Right ventricle myocardium superior (tissue), 1 donor: ENCODE results near the gene ARFGAP3. TPM values are rescaled to one million over a fixed set of nuclear protein-coding genes. Genes with fewer than 3 reads are reported as not detected.
"Not testable (repeated sequence)": the region's sequence is repeated elsewhere in the genome, so short reads cannot be mapped to it uniquely, and the experiment has no call there.

Experiments used
- ATAC-seq: fragments of 200-7000 bp; cut with Tn5 transposase; one replicate; pipeline ENCODE4 v1.9.1; 2020; ENCODE audit warnings: mild to moderate bottlenecking; ENCODE audit not compliant: poor library complexity
- DNase-seq: peaks from one replicate; pipeline ENCODE4 v3.0.0-alpha.2; 2020
- intact Hi-C: fragments of 100-400 bp; cut with DNase I; formaldehyde crosslinking; loops from one replicate; pipeline ENCODE4 v1.11.2; 2022
- total RNA-seq: library from RNA; stranded (reverse); fragmentation: NEBNext Ultra II Directional; extraction: Animal tissue kit (Norgen Biotek cat#: 25700); gene quantifications from one replicate; pipeline ENCODE4 v1.2.1, GENCODE V29; 2021
- donor health status: DM: no; HTN: yes; CAD: no; lungs with severe emphysema.

The ARFGAP3 gene
- total RNA-seq, 1 donor from 2014 or later: 22.4 TPM

DNA sequence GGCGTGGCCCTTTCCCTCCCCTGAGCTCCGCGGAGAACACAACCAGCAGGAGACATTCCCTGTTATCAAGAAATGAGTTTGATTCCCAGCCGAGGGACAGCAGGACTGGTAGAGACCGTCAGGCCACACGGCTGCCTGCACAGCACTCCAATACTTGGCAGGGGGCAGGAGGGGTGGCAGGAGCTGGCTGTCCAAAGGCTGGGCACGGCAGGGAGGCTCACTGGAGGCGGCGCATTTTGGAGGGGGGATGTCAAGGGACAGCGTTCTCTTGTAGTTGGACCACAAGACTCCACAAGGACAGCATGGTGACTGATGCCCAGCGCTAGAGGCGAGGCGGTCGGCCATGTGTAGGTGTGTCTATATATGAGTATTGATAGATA, 69.7 kb downstream of the ARFGAP3 start:
- DNase-seq: no peak
- intact Hi-C loops: no loop called here
- no peak for ATAC-seq

DNA sequence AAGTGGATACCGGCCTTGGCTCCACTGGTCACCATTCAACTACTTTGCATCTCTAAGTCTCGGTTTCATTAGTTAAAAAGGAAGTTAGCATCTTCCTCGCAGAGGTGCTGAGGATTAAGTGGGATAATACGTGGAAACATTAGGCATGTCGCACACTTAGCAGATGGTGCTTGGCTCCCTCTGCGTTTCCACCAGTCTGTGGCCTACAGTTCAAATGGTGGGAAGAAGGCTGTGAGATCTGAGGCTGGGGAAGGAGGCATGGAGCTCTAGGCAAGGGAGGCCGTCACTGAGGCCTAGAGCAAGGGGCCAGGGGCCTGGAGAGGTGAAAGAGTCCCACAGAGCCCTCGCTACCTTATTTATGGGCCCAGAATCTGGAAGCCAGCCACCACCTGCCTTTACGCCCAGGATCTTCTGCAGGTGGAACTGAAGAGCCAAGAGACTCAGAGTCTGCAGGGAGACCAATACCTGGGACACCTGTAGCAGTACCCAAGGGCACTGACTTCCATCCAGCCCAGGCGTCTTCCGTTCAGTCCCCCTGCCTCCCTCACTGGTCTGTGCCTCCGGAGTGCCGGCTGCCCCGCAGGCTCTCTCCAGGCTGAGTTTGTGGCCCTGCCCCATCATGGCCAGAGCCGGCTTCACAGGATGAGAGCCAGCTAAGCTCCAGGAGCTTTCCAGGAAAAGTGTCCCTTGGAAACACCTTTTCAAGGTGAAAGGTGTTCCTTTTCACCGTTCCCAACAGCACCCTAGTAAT, 70.3 kb downstream of the ARFGAP3 start:
- intact Hi-C loops: no loop called here
- no peak for DNase-seq
- ATAC-seq: no peak

DNA sequence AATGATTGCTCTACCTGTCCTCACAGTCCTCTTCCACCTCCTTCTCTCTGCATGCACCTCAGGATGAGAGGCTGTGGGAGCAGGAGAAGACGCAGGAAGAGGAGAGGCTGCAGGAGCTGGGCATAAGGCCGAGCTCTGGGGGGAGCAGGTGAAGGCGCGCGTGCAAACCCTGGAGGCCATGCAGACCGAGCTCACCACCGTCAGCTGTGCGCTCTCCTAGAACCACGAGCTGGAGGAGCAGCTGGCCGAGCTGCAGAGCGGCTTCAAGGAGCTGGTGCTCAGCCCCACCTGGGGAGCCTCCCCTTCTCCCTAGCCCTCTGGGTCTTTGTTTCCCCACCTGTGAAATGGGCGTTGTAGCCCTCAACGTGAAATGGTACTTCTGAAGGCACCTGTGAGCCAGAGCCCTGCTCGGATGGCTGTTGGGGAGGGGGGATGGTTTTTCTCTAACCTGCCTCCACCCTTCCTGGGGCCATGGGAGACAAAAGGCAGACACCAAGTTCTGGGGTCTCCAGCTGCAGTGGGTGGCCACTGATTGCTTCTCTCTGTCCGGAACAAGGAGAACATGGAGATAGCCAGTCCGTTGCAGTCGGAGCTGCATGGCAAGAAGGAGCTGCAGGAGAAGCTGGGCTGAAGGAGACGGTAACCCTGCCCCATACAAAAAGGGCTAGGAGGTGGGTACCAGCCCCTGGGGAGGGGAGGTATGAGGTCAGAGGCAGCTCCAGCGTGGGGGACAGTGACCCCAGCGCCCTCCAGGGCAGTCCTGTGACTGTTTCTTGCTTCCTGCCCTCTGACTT, 71.2 kb downstream of the ARFGAP3 start:
- ATAC-seq (no peak), DNase-seq (no peak)
- intact Hi-C loops: no loop called here

GRCh38 chr22:42782306-42782705, 74.8 kb downstream of the ARFGAP3 start:
- DNase-seq, intact Hi-C loops, ATAC-seq: not testable (repeated sequence)

- DNase-seq (no peak), ATAC-seq (peak; percentile 90)
- intact Hi-C loops: no loop called here
These were observed 77.0 kb downstream of the ARFGAP3 start for GRCh38 chr22:42780070-42780540.

GRCh38 chr22:42777126-42777525, 79.9 kb downstream of the ARFGAP3 start:
- intact Hi-C loops: no loop called here
- DNase-seq (no peak), ATAC-seq (no peak)

- DNase-seq: no peak
- ATAC-seq: peak; percentile 74
- intact Hi-C loops: no loop called here
These were observed 83.9 kb downstream of the ARFGAP3 start for GRCh38 chr22:42773167-42773566.

DNA sequence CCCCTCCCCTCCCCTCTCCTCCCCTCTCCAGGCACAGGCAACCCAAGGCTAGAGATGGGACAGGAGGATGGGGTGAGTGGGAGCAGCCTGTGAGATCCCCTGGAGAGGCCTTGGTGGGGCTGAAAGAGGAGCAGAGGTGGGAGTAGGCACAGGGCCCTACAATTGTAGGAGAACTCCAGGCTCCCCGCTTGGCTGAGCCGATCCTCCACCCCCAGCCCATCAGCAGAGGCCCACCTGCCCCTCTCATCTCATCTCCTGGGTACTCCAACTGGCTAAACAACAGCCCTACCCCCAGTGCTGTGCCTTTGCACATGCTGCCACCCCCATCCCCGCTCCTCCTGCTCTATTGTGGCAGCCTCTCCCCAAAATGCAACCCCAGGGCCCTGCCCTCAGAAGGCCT, 84.4 kb downstream of the ARFGAP3 start:
- no peak for DNase-seq
- ATAC-seq: no peak
- intact Hi-C loops: no loop called here

- intact Hi-C loops: no loop called here
- DNase-seq: no peak
- ATAC-seq: no peak
These were observed 86.0 kb downstream of the ARFGAP3 start for GRCh38 chr22:42770941-42771647.

DNA sequence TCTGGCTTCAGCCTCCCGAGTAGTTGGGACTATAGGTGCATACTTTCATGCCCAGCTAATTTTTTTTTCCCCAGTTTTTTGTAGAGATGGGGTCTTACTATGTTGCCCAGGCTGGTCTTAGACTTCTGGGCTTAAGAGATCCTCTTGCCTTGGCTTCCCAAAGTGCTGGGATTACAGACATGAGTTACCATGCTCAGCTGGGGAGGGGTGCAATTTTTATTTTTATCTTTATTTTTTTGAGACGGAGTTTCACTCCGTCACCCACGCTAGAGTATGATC, 86.7 kb downstream of the ARFGAP3 start:
- no peak for ATAC-seq
- no peak for DNase-seq
- intact Hi-C loops: no loop called here

DNA sequence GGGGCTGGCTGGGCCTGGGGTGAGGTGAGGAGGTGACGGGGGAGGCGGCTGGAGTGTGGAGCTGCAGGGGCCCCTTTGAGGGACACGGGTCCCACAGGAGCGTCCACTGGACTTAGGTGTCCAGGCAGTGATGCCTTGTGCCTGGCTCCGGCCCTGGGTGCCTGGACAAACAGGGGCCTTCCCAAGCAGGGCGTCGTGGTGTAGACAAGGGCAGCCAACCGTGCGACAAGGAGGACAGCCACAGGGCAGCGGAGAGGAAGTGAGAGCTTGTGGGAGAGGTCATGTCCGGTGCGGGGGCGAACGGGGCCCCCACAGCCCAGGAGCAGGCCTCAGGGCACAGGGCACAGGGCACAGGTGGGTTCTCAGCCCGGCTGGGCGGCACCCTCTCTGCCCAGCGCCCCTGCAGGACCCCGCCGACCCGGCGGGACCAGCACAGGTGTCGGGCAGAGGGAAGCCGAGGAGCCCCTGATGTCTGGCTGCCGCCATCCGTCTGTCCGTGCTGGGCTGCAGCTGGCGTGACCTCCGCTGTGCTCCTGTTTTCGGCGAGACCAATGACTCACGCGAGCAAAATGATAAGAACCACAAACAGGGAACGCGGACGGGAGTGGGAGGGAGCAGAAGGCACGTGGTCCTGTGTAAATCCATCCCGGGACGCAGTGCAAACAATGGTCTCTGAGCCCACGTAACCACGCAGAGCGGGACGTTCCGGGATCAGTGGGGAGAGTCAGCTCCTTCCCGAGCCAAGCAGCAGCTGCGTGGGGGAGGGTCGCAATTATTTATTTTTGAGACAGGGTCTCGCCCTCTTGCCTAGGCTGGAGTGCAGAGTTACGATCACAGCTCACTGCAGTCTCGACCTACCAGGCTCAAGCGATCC, 87.3 kb downstream of the ARFGAP3 start:
- intact Hi-C loops: no loop called here
- DNase-seq (peak; percentile 71), ATAC-seq (peak; percentile 56)

DNA sequence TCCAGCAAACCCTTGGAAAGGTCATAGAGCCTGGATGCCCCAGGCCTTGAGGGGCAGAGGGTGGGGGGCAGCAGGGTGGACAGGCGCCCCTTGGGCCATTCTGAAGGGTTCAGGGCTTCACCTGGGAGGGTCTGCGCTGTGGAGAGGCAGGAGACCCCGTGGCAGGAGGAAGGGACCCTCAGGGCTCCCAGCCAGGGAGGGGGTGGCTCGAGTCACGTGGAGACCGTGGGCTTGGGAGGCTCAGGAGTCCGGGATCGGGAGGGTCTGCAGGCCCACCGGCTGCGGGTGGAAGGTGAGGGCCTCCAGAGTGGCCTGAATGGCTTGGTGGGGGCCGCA, 87.9 kb downstream of the ARFGAP3 start:
- ATAC-seq: no peak
- no peak for DNase-seq
- intact Hi-C loops: no loop called here

GRCh38 chr22:42768385-42769035, 88.6 kb downstream of the ARFGAP3 start:
- no peak for DNase-seq
- intact Hi-C loops: no loop called here
- no peak for ATAC-seq

DNA sequence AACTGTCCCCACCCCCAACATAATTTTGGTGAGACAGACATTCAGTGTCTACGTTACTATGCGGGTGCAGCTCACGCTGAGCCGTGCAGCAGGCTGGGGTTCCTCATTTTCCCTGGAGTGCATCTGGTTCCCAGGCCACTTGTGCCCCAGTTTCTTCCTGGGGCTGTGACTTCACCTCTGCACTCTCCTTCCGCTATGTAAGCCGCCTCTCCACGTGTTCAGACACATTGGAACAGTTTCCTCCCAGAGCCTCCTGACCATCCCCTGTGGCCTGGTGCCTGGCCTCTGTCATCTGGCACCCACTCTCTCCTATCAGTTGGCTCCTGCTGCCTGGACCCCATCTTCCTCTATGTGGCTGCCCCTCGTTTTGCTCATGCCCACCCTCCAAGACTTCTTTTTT, 90.2 kb downstream of the ARFGAP3 start:
- intact Hi-C loops: no loop called here
- no peak for DNase-seq
- ATAC-seq: peak; percentile 34

DNA sequence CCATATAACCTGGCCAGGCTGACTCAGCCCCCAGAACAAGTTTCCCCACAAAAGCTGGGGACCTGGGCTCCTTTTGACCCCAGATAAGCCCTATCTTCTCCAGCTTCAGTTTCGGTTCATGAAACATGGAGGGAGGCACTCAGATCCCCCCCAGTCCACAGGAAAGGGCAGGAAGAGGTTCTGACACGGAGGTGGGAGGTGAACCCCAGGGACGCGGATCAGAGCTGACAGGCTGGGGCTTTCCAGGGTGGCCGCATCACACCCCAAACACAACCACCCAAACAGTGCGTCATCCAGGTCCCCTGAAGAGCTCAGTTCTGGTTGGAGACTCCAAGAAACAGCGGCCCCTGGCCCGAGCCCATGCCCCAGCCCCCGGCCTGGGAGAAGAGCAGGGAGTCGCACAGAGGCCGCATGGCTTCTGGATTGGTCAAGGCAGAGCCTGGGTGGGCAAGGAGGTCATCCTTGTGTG, 92.1 kb downstream of the ARFGAP3 start:
- ATAC-seq (no peak), DNase-seq (no peak)
- intact Hi-C loops: no loop called here

DNA sequence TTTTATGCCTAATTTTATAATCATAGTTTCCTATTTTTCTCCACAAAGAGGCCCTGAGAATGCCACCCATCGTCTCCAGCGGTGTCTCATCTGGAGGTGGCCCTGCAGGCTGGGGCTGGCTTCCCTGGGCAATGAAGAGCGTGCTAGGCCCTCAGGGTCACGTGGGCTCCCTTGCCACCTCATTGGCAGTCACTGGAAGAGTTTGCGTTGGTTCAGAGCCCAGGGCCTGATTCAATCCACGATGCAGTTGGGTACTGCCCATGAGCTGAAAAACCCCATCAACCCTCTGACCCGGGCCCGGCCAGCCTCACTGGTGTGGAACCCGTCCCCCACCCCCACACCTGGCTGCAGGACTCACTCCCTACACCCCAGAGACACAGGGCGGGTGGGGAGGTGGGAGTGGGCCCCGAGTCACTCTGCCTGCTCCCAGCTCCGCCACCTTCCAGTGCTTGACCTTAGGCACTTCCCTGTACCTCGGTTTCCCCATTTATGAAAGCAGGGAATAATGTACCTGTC, 93.0 kb downstream of the ARFGAP3 start:
- DNase-seq: no peak
- intact Hi-C loops: no loop called here
- no peak for ATAC-seq

DNA sequence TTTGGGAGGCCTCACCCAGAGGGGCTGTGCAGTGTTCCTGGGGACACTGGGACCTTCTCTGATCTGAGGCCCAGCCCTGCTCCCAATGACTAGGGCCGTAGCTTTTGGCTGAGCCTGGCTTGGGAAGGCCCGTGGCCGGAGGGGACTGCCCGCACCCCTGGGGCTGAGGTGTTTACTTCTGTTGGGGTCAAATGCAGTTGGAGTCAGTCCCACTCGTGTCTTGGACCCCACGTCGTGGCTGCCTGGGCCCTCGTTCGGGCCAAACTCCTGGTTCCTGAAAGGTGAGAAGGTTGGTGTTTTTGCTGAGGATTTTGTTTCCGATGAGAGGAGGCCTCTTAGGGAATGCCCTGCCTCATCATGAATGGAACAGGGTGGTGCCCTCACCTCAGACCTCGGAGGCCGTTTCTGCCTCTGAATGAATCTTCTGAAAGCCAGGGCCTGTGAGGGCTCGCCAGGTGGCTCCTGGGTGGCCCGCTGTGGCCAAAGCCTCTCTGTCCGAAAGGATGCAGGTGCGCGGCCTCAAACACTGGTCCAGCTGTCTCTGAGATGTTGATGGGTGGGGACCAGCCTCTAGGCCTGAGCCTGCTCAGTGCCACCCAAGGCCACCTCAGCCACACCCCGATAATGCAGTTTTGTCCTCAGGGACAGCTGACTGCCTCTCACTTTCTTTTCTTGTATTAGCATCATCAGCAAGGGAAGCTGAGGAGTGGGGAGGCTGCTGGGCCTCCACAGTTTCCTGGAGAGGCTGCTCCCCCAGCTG, 96.1 kb downstream of the ARFGAP3 start:
- DNase-seq (no peak), ATAC-seq (no peak)
- intact Hi-C loops: no loop called here
